NCI-H748 (cell line): ENCODE measurements around the gene CLIP2.
A peak's percentile ranks its signal among the peaks of the same experiment; 100 is the strongest.

Experiments
- DNase-seq: peaks from one replicate; lab custom pipeline; 2025; ENCODE audit not compliant: unreplicated experiment; lab: John Stamatoyannopoulos, UW

CLIP2 gene

DNA sequence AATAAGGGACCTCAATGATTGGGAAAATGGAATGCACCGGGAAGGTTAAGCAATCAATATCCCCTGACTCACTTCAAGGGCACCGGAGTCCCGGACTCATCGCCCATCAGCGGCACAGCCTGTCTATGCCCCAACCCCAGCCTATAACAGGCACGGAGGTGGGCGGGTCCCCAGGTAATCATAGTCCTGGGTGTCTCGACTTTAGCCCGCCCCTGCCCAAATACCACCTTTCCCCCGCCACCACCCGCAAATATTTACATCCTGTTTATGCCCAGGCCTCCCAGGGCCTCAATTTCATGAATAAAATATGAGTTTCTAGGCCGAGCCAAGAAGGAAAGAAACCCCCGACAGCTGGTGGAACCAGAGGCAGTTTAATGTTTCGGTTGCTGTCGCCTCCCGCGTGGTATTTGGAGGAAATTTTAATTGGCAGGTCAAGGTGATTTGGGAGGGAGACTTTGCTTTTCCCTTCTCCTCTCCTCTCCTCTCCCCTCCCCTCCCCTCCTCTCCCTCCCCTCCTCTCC lies 19.4 kb upstream of the CLIP2 start:
- peak; percentile 94 for DNase-seq

DNA sequence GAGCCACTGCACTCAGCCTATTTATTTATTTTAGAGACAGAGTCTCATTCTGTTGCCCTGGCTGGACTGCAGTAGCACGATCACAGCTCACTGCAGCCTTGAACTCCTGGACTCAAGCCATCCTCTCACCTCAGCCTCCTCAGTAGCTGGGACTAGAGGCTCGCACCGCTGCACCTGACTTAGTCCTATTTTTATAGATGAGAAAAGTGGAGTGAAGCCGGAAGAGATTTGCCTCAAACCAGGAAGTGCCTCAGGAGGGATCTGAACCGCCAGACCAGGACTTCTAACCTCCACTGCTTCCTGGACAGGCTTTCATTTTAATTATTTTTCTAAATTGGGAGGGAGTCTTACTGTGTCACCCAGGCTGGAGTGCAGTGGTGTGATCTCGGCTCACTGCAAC lies 17.5 kb upstream of the CLIP2 start:
- no peak for DNase-seq

DNA sequence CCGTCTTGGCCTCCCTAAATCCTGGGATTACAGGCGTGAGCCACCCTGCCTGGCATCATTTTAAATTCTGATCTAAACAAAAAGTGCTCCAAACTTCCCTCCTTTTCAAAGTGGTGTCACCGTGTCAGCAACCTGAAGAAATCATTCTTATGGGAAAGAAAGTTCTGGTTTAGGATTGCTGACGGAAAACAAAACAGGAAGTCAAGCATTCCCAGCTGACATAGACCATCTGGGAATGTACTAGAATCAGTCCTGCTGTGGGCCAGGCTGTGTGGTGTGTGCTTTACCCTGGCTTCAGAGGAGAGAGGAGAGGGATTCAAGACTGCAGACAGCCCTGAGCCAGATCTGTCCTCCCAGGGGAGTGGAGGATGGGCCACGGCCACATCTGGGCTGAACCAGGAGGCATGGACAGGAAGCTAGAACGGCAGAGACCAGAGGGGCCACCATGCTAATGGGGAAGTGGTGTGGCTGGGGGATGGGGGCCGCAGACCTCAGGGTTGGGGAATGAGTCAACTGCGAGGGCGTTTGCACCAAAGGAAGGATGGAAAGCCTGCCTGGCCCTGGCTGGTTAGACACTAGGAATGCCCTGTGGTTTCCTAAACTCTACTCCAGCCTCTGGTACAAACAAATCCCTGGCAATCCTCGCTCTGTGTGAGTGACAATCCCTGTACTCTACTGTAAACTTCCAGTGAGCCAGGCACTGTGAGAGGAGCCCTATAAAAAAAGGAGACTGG lies 16.7 kb upstream of the CLIP2 start:
- no peak for DNase-seq

DNA sequence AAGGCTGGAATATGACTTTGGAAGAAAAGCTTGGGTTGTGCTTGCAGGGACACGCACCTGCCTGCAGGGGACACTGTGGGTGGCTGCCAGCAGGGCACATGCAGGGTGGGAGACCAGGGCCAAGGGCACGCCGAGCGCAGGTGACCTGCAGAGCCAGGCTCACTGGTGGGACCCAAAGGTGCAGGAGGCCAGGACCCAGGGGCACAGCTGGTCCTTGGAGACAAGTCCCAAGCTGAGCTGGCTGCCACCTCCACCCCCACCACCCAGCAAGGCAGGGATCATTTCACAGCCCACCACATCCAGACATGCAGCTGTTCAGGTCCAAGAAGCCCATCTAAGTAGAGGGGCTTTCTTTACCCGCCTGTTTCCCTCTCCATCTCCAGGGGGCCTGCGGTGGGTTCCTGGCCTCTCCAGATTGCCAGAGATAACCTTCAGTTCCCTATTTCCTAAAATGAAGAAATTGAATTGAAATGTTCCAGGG lies 13.8 kb upstream of the CLIP2 start:
- DNase-seq = peak; percentile 38

DNA sequence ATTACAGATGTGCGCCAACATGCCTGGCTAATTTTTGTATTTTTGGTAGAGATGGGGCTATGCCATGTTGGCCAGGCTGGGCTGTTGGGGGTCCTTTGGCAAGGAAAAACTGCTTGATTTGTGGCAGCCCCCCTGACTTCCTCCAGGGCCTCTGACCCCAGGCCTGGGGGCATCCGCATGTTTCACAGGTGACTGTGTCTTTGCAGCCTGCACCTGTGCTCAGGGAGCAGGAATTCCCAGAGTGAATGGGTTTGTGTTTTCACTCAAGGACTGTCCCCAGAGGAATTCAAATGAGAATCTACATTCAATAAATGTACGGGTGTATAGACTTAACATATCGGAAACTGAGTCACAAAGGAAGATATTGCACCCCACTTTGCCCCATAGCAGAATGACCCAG lies 11.6 kb upstream of the CLIP2 start:
- no peak for DNase-seq

DNA sequence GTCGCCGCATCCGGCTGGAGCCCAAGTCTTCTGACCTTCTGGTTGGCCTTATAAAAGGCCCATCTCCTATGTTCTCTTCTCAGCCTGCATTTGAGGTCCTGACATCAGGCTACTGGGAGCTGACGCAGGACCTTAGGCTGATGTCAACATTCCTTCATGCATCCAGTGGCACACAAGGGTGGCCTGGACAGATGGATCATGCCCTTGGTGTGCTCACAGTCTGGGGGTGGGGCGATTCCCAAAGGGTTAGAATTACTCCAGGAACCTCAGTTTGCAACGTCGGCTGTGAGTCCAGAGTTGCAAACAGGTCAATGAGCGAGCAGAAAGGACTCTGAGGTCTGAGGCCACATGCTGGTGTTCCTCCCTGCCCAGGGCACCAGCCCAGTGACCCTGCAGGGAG lies 8.2 kb upstream of the CLIP2 start:
- no peak for DNase-seq

DNA sequence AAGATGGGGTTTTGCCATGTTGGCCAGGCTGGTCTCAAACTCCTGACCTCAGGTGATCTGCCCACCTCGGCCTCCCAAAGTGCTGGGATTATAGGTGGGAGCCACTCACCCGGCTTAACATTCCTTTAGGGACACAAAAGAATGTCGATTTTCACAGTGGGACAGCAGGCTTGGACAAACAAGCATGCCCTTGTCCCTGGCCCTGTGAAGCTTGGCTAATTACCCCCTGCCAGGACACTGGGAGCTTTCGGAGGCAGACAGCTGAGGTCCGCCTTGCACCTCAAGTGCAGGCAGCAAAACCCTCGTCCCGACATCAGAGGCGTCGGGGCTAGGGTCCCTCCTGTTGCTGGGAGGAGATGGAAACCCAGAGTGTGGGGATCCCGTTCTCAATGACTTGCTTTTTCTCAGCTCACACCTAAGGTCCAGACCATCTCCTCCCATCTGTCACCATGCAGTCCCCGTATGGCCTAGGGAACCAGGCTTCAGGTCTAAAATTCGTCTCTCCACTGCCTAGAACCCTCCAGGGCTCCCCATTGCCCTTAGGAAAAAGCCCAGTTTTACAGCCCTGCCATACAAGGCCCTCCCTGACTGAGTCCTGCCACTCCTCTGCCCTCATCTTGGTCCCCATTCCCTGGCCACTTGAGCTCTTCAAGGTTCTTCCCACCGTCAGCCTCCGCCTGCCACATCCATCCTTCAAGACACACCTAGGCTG lies 6.3 kb upstream of the CLIP2 start:
- DNase-seq = no peak

DNA sequence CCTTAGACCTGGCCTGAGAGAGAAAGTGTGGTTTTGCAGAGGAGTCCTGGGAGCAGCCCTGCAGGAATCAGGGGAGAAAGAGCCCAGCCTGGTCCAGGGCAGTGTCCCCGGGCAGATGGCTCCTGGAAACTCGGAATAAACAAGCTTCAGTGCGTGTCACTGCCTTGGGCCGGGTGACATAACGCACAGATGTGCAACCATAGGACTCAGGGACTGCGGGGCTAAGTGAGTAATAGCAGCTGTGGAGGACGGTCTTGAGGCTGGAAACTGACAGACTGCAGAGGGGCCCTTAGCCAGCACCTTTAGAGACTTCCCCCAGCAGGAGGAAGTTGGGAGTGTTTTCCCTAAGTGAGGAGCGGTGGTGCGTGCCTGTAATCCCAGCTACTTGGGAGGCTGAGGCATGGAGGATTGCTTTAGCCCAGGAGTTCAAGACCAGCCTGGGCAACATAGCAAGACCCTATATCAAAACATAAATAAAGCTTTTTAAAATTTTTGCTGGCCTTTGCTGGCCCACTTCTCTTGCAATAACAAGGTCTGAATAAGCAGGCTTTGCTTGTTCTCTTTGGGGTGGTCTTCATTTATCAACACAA lies 5.3 kb upstream of the CLIP2 start:
- no peak for DNase-seq

DNA sequence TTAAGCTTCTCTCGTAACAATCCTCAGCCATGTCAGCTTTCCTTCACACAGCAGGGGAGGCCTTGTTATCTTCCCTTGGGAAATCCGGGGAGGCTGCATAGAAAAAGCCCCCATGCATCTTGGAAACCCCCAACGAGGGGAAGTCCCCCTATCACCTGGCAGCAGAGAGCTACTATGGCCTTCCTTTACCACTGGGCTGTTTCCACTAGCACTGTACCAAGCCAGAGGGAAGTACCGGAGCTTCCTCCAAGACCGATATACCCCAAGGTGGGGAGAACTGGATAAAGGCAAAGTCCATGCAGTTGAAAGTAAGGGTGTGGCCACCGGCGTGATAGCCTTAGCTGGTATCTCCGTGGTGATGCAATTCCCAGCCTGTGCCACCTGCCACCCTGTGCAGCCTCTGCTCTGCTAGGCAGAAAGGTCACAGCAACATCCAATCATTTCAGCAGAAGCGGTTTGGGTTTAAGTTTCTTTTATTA lies 4.4 kb upstream of the CLIP2 start:
- peak; percentile 79 for DNase-seq

DNA sequence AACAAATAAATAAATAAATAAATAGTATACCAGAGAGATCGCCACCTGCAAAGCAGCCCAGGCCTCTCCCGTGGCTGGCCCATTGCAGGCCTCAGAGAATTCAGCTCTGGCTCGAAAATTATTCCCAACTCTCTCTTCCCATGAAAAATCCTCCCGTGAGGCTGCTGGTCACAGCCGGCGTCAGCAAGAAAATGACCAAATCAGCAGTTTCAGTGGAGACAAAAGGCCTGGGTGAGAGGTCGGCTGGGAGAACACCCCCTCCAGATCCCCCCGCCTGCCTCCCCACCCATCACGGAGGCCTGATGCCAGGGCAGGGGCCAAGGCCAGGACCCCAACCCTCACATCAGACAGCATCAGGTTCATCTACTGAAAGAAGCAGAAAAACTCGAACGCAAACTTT lies 3.1 kb upstream of the CLIP2 start:
- no peak for DNase-seq

DNA sequence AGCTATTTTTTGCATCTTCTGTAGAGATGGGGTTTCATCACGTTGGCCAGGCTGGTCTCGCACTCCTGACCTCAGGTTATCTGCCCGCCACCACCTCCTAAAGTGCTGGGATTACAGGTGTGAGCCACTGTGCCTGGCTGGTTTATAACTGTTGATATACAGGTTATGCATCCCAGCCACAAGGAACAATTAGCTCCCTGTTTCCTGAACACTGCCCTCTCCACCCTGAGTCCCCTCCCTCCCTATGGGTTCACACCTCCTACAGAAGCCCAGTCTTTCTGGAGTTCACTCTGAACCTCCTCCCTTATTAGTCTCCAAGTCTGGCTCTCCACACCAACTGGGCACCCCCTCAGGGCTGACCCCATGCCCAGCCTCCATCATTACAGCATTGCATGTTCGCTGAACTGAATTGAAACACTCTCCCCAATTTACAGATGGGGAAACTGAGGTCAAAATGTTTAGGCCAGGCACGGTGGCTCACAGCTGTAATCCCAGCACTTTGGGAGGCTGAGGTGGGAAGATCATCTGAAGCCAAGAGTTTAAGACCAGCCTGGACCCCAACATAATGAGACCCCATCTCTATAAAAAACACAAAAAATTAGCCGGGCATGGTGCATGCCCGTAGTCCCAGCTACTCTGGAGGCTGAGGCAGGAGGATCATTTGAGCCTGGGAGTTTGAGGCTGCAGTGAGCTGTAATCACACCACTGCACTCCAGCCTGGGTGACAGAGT lies 1.7 kb upstream of the CLIP2 start:
- DNase-seq = no peak

DNA sequence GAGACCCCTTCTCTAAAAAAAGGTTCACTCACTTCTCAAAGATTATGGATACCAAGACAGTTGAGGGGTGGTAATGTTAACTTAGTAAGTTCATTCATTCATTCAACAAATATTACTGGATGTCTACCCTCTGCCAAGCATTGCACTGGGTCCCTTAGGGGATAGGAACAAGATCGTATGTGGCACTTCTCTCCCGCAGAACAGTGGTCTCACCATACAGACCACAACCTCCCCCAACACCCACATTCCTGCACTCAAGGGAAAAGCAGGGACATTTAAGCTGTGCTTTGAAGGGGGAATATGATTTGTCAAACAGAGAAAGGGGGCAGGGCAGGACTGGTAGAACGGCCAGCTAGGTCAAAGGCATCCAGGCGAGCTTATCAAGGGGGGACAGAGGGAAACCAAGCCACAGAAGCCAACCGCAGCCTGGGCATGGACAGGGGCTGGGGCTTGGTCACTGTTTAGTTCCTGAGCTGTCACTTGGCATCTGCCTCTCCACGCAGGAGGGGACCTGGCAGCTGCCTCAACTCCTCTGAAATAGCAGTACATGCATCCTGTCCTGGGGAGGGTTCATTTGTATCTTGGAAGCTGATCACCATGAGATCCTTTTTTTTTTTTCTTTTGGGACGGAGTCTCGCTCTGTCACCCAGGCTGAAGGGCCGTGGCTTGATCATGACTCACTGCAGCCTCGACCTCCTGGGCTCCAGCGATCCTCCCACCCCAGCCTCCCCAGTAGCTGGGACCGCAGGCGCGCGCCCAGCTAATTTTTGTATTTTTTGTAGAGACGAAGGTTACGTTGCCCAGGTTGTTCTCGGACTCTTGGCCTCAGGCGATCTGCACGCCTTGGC lies 949 bp upstream of the CLIP2 start:
- DNase-seq = no peak

DNA sequence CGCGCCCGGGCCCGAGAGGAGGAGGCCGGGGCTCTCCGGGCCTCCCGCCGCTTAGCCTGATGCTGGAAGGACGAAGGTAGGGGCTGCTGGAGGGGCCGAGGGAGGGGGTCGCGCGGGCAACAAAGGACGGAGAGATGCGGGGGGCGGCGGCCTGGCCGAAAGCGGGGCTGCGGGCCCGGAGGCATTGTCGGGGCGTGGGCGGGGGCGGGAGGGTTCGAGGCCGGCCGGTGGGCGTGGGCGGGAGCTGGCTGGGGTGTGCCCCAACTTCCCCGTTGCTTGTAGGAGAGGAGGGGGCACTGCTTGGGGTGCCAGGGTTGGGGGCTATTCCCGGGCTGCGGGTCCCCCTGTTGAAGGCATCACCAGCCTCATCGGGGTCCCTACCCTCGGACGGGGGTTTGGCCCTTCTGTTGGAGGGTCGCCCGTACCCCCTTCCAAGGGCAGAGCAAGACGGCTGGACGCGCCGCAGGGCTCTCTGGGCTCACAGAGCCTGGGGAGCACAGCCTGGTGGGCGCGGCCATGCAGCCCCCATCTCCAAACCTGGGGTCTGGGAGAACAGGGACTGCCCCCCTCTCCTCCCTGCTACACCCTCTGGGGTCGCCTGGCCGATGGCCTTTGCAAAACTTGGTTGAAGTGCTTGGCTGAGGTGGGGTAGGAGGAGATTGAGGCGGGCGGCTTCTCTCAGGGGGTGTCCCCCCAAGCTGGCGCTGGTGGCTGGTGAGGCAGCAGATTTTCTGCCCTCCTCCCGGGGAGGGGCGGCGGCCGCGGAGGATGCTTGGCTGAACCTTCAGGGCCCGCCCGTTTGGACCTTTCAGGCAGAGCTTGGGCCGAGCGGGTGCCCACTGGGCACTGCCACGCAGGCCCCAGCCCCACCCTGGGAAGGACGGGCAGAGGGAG lies 699 bp downstream of the CLIP2 start:
- peak; percentile 19 for DNase-seq

DNA sequence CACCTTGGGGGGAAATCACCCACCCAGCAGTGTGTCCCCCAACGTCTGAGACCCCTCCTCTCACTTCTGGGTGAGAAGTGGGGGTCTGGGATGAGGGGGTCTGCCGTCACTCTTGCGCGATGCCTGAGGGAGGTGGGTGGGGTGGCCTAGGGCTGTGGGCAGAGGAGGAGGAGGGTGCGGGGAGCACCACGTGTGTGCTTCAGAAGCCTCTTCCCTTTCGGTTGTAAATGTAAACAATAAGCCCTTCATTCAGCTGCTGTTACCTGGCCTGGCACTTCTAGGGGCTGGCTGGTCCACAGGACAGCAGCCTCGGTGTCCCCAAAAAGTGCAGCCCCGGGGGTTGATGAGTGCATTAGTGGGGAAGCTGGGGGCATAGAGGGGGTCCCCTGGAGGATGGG lies 1.3 kb downstream of the CLIP2 start:
- peak; percentile 31 for DNase-seq

DNA sequence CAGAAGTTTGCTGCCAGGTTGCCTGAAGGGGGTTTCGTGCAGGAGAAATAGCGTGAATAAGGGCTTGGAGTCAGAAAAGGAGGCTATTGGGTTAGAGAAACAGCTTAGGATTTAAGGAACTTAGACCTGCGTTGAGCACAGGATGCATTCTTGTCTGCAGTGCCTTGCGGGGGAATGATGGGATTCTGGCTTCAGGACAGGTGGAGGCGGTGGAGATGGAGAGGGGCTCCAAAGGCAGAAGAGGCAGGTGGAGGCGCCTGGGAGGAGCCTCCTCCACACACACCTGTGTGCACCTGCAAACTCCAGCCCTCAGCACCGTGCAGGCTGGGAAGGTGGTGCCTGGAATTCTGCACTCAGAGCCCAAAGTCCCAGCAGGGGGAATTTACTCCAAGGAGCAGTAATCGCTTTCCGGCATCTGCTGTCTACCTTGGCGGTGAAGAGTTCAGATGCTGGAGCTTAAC lies 1.8 kb downstream of the CLIP2 start:
- DNase-seq = peak; percentile 37

DNA sequence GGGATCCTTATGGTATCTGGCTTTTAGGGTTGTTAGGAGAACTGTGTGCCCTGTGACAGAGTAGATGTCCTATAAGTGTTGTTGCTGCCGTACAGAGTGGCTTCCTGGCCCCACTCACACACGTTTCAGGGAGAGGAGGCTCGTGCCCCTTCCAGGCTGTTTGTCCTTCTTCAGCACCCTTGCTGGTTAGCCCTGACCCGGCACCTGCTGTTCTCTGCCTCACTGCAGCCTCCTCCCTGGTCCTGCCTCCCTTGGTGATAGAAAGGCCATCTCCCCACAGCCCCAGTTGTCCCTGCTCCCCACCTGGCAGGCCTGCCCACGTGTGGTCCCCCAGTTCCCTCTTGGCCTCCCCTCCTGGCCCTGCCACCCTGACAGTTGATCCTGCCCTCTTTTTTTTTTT lies 2.3 kb downstream of the CLIP2 start:
- DNase-seq = no peak

DNA sequence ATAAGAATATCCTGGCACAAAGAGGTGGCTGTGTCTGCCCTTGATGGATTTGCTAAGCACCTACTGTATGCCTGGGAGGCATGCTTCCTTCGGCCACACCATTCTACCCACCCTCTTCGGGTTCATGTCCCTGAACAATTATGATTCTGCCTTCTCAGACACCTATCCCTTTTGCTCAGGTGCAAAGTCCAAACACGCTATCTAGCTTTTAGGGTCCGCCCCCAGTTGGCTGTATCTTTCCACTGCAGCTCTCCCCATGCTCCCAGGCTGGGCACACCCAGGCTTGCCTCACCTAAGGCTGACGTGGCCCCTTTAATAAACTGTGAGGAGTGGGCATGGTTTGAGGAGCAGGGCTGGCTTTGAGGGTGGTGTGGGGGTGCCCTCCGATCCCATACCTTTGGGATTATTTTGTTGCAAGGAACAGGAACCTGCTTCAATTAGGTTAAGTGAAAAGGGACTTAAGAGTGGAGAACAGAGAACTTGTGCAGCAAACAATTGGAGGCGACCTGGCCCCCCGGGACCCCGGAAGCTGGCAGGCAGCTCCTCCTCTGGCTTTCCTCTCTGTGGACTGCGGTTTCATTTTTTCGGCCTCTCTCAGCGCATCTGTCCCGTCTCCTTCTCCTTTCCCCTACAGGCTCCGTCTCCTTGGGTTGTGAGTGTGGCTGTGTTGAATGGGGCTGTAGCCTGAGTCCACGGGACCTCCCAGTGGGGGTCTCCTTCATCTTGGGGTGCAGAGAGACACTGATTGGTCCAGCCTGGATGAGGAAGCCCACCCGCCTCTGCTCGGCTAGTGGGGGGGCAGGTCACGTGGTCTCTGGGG lies 3.8 kb downstream of the CLIP2 start:
- DNase-seq = no peak

DNA sequence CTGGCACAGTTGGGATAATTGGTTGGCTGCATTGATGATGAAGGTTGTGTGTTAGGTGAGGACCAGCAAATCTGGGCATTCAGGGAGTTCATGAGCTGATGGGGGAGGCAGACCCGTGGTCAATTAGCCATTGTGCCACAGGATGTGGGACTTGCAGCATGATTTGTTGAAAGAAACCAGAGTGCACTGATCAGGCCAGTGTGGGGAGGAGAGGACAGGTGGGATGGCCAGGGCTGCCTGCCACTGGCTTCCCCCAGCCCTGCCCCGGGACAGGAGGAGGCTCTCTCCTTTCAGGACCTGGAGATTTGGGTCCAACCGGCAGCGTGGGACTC lies 4.3 kb downstream of the CLIP2 start:
- DNase-seq = no peak
